Stimulated activated CD8-positive, alpha-beta memory T cell treated with anti-CD3 and anti-CD28 coated beads, Interleukin-12 subunit alpha, Interleukin-12 subunit beta, amount 100 ng/mL, for 4 hours (primary cell): Measurements from ENCODE around the gene FRS2.
"Not testable (repeated sequence)": the region's sequence is repeated elsewhere in the genome, so short reads cannot be mapped to it uniquely, and the experiment has no call there.

Source experiments
- DNase-seq: peaks from one replicate; pipeline ENCODE4 v3.0.0-alpha.2; 2020; ENCODE audit warnings: low read depth

FRS2 gene, protein sequence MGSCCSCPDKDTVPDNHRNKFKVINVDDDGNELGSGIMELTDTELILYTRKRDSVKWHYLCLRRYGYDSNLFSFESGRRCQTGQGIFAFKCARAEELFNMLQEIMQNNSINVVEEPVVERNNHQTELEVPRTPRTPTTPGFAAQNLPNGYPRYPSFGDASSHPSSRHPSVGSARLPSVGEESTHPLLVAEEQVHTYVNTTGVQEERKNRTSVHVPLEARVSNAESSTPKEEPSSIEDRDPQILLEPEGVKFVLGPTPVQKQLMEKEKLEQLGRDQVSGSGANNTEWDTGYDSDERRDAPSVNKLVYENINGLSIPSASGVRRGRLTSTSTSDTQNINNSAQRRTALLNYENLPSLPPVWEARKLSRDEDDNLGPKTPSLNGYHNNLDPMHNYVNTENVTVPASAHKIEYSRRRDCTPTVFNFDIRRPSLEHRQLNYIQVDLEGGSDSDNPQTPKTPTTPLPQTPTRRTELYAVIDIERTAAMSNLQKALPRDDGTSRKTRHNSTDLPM

GRCh38 chr12:69470189-69471075, at the start of gene FRS2:
Gene FRS2 (plus strand): TSS chr12:69470388. CDS start chr12:69569031, 98,643 bp downstream.
- DNase-seq, result peak; percentile 70

GRCh38 chr12:69421548-69421947, 48.6 kb upstream of the FRS2 start:
- no peak for DNase-seq

- DNase-seq, result no peak
Measured at GRCh38 chr12:69423037-69423905, 46.9 kb upstream of the FRS2 start.

- DNase-seq, result no peak
Measured at GRCh38 chr12:69425417-69425816, 44.8 kb upstream of the FRS2 start.

DNA sequence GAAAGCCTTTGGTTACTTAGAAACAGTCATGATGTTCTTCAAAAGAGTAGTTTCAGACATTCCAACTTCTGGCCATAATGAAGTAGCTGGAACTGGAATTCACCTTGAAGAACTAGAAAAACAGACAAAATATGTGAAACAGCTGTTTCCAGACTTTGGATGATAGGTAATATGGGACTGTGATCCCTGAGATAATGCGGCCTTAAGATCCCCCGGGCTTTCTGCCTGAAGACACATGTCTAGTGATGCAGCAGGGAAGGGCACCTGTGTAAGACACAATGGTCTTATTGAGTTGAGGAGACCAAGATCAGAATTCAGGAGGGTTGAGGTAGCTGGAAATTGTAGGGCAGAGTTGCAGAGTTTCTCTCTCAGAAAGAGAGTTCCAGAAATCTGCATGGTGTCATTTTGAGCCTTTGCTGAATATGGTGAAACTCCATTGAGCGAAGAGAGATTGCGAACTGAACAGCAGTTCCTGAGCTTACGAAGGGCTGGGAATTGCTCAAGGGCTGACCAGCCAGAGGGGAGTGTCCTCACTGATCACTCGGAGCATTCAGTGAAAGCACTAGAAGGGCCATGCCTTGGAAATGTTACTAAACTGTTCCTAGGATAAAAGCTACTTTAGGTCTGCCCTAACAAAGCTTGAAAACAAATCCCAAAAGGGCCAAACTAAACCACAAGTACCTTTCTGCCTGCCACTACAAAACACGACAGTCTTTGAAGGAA, 41.7 kb upstream of the FRS2 start:
- no peak for DNase-seq

DNA sequence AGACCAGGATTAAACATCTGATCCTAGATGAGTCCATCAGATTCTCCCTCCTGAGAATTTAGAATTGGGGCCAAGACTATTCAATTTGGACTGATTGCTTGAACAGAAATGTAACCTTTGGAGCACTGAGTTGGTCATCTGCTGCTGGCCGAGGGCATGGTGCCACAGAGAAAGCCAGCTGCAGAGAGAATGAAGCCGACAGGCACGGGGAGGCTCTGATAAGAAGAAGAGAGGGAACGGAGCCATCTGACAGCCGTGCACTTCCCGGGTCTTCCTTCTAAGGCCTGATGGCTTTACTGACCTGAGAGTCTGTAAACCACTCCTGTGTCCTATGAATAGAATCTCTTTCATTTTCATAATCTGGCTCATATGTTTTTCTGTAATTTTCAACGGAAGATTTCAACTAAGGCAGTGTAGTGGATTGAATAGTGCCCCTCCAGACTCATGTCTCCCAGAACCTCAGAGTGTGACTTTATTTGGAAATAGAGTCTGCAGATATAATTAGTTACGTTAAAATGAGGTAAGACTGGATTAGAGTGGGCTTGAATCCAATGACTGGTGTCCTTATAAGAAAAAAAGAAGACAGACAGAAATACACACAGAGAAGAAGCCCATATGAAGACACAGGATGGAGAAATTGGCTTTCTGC, 39.1 kb upstream of the FRS2 start:
- no peak for DNase-seq

DNA sequence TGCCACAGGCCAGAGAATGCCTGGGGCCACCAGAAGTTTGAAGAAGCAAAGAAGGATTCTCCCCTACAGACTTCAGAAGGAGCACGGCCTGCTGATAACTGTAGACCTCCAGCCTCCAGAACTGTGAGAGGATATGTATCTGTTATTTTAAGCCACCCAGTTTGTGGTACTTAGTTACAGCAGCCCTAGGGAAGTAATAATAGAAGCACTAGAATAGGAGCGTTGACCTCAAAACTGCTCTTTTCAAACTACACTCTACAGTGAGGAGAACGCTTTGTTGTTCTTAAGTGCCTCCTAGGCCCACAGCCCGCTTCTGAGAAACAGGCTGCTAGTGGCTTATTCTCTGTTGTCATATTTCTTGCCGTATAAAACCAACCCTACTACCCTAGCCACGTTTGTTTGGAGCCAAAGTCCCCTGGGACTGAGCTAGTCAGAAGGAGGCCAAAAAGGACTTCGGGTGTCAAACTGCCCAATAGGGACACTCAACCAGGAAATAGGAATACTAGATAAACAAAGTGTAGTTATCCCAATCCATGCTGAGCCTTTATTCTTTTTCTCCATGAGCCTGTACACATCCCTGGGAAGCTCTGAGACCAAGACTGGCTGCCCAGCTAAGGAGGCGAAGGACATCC, 38.5 kb upstream of the FRS2 start:
- DNase-seq, result no peak

DNA sequence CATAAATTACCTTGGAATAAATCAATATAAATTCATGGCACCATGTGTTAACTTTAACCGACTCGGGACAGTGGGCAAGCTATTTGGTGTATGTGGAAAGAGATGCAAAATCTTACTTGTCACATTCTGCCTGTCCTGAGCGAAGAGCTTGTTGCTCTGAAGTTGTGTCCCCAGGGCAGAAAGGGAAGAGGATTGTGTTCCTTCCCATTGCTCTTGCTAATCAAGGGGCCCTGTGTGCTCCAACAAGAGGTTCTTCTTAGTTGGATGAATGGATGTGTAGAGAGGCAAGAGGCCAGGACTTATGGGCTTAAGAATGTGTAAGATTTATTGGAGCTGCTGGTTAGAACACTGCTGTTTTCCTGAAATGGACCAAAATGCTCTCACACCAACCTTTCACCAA, 36.5 kb upstream of the FRS2 start:
- DNase-seq, result no peak

DNA sequence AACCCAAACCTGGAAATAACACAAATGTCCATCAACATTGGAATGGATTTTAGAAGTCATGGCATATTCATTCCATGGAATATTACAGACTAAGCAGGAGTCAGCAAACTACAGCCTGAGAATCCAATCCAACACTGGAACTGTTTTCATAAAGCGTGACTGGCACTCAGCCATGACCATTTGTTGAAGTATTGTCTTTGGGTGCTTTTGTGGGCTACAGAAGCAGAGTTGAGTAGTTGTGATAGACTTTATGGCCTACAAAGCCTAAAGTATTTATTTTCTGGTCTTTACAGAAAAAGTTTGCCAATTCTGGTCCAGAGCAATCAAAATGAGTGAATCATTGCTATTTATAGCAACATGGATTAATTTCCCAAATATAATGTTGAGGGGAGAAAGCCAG, 34.5 kb upstream of the FRS2 start:
- no peak for DNase-seq

GRCh38 chr12:69437073-69437472, 33.1 kb upstream of the FRS2 start:
- no peak for DNase-seq

DNA sequence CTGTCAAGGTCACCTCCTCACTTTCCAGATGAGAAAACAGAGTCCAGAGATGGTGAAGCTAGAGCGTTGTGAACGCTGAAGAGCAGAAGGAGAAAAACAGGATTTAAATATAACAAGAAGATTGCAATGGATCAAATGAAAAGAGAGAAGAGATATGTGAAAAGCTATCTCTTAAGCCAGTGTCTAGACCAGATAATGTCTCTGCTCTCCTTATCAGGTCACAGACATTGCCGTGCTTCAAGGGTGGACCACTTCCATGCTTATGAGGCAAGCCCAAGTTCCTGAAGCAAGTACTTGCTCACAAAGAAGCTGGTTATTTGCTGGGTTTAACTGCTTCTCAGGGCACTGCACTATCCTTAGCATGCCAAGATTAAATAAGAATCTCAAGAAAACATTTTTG, 31.6 kb upstream of the FRS2 start:
- DNase-seq, result no peak

DNA sequence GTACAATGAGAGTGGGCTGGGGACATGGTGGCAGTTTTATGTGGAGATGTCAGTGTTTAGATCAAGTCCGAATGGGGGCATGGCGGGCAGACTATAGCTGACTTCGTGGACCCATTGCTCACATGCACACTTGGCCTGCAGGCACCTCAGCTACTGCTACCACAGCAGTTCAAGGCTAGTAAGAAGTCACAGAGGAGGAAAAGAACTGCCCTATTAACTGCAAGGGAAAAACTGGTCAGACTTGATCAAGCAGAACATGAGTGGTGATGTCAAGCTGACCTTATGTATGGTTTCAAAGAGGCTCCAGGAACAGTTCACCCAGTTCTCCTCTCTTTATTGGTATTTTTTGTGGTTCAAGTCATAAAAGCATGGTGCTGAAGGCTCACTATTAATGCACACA, 30.2 kb upstream of the FRS2 start:
- DNase-seq, result no peak

- no peak for DNase-seq
Measured at GRCh38 chr12:69440886-69441285, 29.3 kb upstream of the FRS2 start.

DNA sequence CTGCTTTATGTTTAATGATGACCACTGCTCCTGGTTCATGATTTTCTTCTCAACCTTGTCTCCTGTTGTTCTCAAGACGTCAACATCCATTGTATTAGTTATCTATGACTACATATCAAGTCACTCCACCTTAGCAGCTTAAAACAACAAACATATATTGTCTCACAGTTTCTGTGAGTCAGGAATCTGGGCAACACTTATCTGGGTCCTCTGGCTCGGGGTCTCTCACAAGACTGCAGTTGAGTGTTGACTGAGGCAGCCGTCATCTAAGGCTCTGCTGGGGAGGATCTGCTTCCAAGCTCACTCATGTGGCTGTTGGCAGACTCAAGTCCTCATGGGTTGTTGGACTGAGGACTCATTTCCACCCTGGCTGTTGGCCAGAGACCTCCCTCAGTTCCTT, 27.3 kb upstream of the FRS2 start:
- no peak for DNase-seq

GRCh38 chr12:69443916-69444315, 26.3 kb upstream of the FRS2 start:
- DNase-seq, result no peak

GRCh38 chr12:69447892-69448291, 22.3 kb upstream of the FRS2 start:
- no peak for DNase-seq

GRCh38 chr12:69452598-69453132, 17.5 kb upstream of the FRS2 start:
- DNase-seq, result not testable (repeated sequence)

DNA sequence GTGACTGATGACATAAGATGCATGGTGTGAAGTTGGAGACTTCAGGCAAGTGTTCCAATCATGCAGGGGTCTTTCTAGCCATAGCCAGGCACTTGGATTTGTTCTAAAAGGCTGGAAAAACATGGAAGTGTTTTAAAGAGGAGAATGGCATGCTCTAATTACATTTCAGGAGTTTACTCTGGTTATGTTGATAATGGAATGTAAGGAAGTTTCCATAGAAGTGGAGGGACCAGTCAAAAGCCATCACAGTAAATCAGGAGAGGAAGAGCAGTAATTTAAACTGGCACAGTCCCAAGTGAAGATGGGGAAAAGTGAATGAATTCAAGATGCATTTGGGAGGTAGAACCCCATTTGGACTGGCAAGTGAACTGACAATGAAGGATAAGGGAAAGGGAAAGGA, 13.9 kb upstream of the FRS2 start:
- DNase-seq, result no peak

DNA sequence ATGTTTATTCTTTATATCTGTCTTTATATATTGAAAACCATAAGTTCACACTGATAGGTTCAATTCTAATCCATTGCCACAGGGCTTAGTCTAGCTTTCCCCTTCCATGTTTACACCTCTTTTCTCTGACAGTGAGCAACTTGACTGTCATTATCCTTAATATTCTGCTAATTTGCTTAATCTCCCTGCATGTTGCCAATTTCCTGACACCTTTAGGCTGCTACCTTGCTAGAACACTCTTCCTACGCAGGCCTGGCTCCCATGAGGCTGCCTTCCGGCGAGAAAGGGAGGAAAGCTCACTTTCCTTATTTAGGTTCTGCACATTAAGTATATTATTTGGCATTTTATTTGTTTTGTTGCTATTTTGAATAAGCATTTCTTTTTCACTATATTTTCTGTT, 12.8 kb upstream of the FRS2 start:
- DNase-seq, result no peak

- no peak for DNase-seq
Measured at GRCh38 chr12:69459477-69459876, 10.7 kb upstream of the FRS2 start.
